GM18511 (cell line): ENCODE measurements around the gene INHBB.

ENCODE experiments used
- ATAC-seq: cut with Tn5 transposase; IDR thresholded peaks from one replicate; pipeline ENCODE4 v1.9.1; 2021; ENCODE audit warnings: mild to moderate bottlenecking, moderate library complexity; ENCODE audit not compliant: unreplicated experiment

INHBB gene

DNA sequence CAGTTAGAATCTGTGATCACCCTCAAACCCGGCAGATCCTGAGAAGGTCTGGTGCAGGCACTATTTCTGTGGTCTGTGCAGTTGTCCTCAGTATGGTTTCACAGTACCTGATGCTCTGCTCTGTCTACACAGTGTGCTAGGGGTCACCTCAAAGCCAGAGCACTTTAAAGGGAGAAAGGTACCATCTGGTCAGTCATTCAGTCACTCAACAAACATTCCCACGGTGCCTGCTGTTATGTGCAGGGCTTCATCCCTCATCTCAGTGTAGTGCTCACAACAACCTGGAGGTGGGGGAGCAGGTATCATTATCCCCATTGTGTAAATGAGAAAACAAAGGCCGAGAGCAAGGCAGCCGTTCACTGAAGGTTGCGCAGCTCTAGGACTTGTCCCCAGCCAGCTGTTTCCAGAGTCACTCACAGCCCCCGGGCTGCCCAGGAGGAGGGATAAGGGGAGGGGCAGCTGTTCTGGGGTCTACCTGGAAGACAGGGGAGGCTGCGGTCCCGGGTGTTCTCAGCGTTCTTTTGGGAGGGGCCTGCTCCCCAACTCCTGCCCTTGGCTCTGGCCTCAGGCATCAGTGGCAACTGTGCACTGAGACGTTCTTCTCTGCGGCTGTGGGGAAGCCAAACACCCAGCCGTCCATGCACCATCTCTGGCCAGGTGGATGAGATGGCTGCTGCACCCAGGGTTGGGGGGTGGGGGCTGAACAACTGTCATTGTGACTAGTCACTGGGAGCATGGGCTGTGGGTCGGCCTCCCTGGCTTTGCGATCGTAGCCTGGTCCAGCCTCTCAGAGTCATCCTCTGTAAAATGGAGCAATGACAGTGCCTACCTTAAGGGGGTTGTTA, 9.2 kb downstream of the INHBB start:
- no peak for ATAC-seq

DNA sequence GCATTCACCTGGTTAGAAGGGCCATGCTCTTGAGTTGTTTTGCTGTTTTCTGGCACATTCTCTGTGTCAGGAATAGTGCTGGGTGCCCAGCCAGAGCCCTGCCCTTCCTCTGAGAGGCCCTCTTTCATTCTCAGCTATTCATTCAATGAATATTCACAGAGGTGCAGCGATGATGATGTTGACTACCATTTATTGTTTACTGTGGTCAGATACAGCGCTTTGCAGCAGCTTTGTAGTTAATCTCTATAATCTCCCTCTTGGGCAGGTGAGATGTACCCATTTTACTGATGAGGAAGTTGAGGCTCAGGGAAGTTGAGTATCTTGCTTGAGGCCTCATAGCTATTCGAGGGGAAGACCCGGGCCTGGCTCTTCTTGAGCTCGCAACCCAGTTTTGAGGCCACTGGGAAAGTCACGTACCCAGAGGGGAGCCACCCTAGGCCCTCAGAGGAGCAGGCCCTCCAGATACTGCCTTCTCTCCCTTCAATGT, 9.9 kb downstream of the INHBB start:
- ATAC-seq = no peak

GRCh38 chr2:120357768-120358167, 11.8 kb downstream of the INHBB start:
- ATAC-seq = no peak

GRCh38 chr2:120358734-120359465, 13.0 kb downstream of the INHBB start:
- no peak for ATAC-seq

DNA sequence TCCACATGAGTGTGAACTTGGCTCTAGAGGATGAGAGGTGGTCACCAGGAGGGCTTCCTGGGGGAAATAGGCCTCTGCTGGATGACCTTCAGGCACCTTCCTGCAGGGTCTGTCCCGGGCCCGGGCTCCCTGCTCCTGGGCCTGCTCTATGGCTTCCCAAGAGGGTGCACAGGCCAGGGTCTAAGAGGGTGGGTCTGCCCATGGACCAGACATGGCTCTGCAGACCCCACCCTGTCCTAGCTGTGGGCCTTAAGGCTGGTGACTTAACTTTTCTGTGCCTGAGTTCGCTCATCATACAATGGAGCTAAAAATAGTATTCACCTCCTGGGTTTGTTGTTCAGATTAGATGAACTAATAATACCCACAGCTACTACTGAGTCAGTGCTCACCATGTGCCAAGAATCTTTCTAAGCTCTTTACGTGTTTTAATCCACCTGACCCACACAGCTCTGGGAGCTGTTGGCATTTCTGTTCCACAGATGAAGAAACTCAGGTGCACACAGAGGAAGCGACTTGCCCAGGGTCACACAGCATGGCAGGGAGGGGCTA, 14.4 kb downstream of the INHBB start:
- no peak for ATAC-seq

DNA sequence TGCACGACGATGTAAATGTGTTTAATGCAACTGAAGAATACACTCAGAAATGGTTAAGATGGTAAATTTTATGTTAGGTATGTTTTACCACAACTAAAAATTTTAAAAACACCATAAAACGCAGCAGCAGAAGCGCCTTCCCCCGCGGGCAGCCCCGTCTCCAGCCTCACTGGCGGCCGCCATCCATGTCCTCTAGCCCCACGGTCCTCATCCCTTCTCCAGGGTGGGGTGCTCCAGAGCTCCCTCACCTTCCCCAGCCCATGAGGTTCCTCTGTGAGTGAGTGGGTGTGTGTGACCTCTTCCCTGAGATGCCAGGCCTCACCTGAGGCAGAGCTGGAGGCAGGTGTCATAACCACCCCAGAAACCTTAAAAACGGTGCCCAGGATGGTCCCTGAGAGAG, 17.0 kb downstream of the INHBB start:
- no peak for ATAC-seq

- ATAC-seq = no peak
Measured at GRCh38 chr2:120365236-120365793, 19.4 kb downstream of the INHBB start.

GRCh38 chr2:120366698-120367097, 20.8 kb downstream of the INHBB start:
- no peak for ATAC-seq

DNA sequence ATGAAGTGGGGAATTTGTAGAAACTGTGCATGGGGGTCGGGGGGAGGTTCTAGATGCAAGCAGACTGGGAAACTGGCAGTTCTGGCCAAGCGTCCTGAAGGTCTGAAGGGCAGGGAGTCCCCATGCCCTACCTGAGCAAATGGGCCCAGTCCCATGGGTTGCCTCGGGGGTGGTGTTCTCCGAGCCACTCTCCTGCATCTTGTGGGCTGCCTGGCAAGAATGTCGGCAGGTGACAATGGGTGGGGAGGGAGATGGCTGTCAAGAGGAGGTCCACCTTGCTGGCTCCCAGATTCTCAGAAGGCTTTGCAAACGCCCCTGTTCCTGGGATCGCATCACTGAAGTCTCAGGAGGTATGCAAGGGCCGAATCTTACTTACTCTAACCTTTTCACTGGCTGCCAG, 21.3 kb downstream of the INHBB start:
- no peak for ATAC-seq

GRCh38 chr2:120367649-120368048, 21.7 kb downstream of the INHBB start:
- no peak for ATAC-seq

DNA sequence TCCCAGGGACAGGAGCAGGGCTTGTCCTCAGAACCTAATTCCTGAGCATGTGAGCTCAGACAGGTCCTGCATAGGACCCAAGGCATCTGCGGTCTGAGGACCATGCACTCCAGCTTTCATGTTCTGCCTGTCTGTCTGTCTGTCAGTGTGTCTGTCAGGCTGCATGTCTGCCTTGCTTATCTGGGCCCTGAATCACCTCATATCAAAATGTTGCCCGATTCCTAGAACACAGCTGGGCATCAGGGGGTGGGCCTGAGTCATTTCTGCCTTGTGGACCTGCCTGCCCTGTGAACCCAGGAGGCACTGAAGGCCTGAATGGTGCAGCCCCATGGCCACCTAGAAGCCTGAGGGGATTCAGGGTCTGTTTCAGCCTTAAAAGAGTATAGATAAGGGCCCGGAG, 22.1 kb downstream of the INHBB start:
- ATAC-seq = no peak

- no peak for ATAC-seq
Measured at GRCh38 chr2:120369250-120369649, 23.3 kb downstream of the INHBB start.

- no peak for ATAC-seq
Measured at GRCh38 chr2:120371969-120372625, 26.2 kb downstream of the INHBB start.

- no peak for ATAC-seq
Measured at GRCh38 chr2:120372816-120373215, 26.9 kb downstream of the INHBB start.

DNA sequence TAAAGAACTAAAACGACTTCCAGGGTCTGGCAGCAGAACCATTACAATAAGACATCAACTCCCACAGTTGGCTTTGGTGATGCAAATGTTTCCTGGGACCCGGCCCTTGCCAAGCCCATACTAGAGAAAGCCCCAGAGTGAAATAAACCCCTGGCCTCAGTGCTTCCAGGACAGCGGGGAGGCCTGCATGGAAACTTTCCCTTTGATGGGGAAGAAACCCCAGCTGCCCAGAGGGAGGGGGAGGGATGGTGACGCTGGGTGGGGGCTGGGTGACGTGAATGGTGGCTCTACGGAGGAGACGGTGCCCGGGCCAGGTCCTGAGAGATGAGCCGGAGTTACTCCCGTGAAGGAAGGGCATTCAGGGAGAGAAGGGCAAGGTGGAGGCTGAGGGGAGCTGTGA, 27.5 kb downstream of the INHBB start:
- ATAC-seq = no peak

- no peak for ATAC-seq
Measured at GRCh38 chr2:120374821-120375220, 28.9 kb downstream of the INHBB start.

DNA sequence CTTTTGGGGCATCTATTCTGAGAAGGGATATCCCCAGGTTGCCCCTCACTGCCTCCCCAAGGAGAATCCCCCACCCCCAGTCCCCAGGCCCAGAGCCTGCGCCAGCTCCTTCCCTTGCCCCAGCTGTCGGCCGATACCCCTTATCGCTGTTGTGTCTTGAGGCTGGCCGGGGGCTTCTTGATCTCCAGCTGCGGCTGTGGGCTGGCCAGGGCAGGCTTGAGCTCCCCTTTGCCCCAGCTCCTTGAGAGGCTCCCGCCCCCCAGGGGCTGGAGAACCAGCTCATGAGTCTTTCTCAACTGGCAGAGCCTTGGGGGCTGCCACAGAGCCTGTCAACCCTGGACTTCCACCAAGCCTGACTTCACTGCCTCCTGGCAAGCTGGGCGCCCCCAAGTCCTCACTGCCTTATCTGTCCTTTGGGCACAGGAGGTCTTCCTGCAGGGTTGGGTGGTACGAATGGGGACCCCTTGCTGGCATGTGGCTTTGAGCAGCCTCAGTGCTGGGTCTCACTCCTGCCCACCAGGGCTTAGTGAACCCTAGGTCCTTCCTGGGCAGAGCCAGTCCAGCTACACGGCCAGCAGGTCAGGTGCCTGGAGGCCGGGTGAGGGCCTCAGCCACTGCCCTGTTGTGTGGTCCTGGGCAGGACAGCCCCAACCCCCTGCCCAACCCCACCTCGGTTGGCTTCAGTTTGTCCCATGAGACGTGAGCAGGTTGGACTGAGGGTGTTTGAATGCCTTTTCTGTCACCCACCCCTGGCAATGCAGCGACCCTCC, 29.5 kb downstream of the INHBB start:
- no peak for ATAC-seq

DNA sequence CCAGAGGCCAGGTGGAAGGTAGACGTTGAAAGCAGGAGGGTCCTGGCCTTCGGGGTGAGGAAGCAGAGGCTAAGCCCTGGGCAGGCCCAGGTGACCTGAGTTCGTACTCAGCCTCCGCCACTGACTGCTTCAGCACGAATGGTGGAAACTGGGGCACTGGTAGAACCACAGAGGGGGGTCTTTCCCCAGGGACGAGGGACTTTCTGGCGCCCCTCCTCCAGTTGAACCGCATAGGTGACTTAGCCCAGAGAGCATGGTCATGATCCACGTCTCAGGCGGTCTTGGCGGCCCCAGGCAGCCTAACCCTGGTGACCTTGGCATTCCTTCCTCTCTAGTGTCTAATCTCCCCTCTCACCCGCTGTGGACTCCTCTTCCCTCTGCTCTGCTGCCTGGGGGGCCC, 30.2 kb downstream of the INHBB start:
- ATAC-seq = no peak

DNA sequence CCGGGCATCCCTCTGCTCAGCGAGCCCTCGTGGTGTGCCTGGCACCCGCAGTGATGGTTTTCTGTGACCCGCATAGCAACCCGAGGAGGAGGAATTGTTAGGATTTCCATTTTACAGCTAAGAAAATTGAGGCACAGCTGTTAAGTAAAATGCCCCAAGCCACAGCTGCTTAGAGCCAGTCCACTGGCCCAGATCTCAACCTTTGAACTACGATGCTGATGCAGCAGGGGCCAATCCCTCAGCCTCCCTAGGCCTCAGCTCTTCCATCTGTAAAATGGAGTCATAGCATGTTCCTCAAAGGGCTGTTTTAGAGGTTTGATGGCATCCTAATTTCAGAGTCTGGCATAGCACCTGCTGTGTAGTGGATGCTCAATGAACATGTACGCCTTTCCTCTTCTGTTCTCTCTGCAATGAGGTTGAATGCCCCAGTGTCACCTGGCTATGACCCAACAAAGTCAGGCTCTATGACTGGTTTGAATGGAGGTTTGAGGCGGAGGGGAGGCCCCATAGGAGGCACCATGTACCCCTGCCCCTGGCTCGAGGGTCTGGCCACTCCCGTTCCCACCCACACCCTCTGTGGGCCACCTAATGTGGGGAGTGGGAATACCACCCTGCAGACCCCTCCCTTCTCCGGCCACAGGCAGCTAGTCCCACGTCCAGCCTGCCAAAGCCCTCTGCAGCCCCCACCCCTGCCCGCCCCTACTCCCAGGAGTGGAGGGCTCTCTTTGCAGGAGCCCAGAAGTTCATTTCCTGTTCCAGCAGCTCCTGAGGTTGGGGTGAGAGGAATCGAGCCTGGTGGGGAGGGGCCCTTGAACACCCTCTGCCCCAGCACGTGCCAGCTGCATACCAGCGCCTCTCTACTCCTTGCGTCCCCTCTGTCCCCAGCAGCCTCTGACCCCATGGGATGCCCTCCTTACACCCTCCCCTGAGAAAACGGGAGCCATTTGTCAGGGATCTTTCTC, 31.0 kb downstream of the INHBB start:
- no peak for ATAC-seq
